Measurements from ENCODE around the gene DHX35. TPM values are rescaled to one million over a fixed set of nuclear protein-coding genes. Genes with fewer than 3 reads are reported as not detected.

The DHX35 gene
- total RNA-seq, 1 donor from 2014 or later = 15.8 TPM

- intact Hi-C loops (cut with micrococcal nuclease) = no loop called here
Observed at GRCh38 chr20:39076958-39077357, 114.8 kb downstream of the DHX35 start.

DNA sequence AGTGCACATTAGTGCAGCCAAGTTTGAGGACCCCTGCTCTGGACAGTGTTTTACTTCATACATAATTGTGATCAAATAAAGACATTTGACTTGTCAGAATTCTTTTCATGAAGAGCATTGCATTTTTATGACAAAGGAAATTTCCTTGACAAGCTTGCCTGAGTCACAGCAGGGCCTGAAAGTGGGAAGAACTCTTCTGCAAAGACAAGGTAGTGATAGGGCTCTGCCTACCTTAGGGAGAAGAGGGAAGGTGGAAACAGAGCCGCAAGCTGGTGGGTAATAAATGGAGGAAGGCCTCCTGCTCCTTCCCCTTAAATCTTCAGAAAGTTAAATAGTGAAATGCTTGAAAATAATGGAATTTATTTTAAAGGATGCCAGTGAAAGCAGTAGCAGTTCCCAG is 118.2 kb downstream of the DHX35 start:
- Histone ChIP-seq H3K27ac (replicated peaks) (no peak overlapping the region), H3K4me1 (no peaks in the 10 kb centered on the region), H3K9me3 (replicated peaks) (peaks cover 4% of the 10 kb centered on the region), H3K27me3 (ENCODE audit: low read depth) (peaks cover 83% of the 10 kb centered on the region), H3K4me3 (no peak overlapping the region), H3K36me3 (no peaks in the 10 kb centered on the region)
- no peak for DNase-seq
- intact Hi-C loops (cut with micrococcal nuclease) = no loop called here
- no peak for TF ChIP-seq CTCF (IDR thresholded peaks at IDR 0.05; ENCODE audit: borderline replicate concordance)

More at GRCh38 chr20:39076958-39077357, 114.8 kb downstream of the DHX35 start:
- no peak for DNase-seq
- no peak for TF ChIP-seq CTCF (IDR thresholded peaks at IDR 0.05; ENCODE audit: borderline replicate concordance)
- H3K36me3 ChIP-seq = no peaks in the 10 kb centered on the region
- no peaks in the 10 kb centered on the region for H3K9me3 ChIP-seq (replicated peaks)
- no peak overlapping the region for H3K4me3 ChIP-seq
- no peak overlapping the region for H3K27ac ChIP-seq (replicated peaks)
- peaks cover 78% of the 10 kb centered on the region for H3K27me3 ChIP-seq (ENCODE audit: low read depth)
- H3K4me1 ChIP-seq = no peaks in the 10 kb centered on the region

DNA sequence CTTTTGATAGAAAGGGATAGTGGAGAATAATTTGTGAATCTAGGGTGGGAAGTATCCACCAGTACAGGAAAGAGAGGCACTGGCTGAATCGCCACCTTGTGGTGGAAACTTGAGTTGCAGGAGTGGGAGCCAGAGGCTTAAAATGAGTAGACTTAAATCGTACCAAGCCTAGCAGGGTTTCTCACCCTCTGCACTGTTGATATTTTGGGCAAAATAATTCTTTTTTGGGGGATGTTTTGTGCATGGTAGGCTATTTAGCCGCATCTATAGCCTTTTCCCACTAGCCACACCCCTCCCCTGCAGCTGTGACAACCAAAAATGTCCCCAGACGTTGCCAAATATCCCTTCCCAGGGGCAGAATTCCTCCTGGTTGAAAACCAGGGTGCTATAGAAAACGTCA is 119.1 kb downstream of the DHX35 start:
- Histone ChIP-seq H3K4me1 (no peaks in the 10 kb centered on the region), H3K27me3 (ENCODE audit: low read depth) (peaks cover 83% of the 10 kb centered on the region), H3K27ac (replicated peaks) (no peak overlapping the region), H3K36me3 (no peaks in the 10 kb centered on the region), H3K9me3 (replicated peaks) (peaks cover 10% of the 10 kb centered on the region), H3K4me3 (no peak overlapping the region)
- peak; percentile 74 for DNase-seq
- TF ChIP-seq CTCF (IDR thresholded peaks at IDR 0.05; ENCODE audit: borderline replicate concordance) = peak; percentile 96
- intact Hi-C loops (cut with micrococcal nuclease) = no loop called here

DNA sequence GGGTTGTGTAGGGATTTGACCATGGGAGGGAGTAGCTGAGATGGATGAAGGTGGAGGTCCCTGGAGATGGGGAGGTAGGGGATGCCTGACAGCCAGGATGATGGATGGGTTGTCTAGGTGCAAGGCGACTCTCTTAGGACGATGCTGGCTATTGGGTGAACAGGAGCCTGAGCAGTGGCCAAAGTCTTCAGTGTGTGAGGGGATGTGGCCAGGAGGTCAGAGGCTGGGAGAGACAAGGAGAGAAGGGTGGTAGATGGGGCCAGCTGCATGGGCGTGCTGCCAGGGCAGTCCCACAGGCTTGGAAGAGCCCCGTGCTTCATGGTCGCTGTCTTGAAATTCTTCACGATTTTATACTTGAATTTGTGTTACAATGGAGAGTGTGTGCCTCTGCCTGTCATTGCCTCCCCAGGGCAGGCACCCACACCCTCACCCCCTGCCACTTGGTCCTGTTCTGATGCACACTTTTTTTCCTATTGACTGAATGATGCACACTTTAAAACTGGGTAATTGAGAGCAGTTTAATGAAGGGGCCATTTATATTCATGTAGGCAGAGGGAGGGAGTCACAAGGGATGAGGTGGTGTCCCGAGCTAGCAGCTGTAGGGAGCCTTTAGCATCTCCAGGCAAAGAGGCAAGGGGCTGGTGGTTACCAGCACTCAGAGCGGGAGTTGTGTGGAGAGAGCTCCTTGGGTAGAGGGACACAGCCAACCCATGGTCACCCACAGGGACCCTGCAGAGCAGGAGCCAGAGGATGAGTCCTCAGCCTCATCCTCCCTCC is 120.7 kb downstream of the DHX35 start:
- H3K9me3 ChIP-seq (replicated peaks) = peaks cover 10% of the 10 kb centered on the region
- no peak for TF ChIP-seq CTCF (IDR thresholded peaks at IDR 0.05; ENCODE audit: borderline replicate concordance)
- DNase-seq = no peak
- H3K27me3 ChIP-seq (ENCODE audit: low read depth) = peaks cover 70% of the 10 kb centered on the region
- no peak overlapping the region for H3K4me3 ChIP-seq
- intact Hi-C loops (cut with micrococcal nuclease) = no loop called here
- H3K36me3 ChIP-seq = no peaks in the 10 kb centered on the region
- H3K27ac ChIP-seq (replicated peaks) = no peak overlapping the region
- H3K4me1 ChIP-seq = no peaks in the 10 kb centered on the region

DNA sequence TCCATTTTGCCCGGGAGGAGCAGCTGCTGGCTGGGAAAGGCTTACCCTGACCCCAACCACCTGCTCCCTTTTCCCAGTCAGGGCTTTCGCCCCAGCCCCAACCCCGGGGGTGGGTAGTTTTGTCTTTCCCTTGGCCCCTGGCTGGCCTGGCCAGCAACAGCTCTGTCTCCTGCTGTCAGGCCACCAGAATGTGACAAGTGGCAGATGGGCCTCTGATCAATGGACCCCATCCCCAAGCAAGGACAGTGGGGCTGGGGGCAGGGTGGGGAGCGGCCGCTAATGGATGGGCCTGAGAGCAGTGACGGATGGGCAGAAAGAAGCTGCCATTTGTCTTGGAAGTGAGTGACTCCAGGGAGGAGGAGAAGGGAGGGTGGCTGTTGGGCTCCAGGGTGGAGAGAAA is 121.6 kb downstream of the DHX35 start:
- no peak for TF ChIP-seq CTCF (IDR thresholded peaks at IDR 0.05; ENCODE audit: borderline replicate concordance)
- H3K4me3 ChIP-seq = no peak overlapping the region
- no peaks in the 10 kb centered on the region for H3K4me1 ChIP-seq
- peaks cover 10% of the 10 kb centered on the region for H3K9me3 ChIP-seq (replicated peaks)
- intact Hi-C loops (cut with micrococcal nuclease) = no loop called here
- H3K27me3 ChIP-seq (ENCODE audit: low read depth) = peaks cover 61% of the 10 kb centered on the region
- no peaks in the 10 kb centered on the region for H3K36me3 ChIP-seq
- no peak overlapping the region for H3K27ac ChIP-seq (replicated peaks)
- DNase-seq = no peak
